Measurements from ENCODE around the gene MTHFD1L.
"Not testable (repeated sequence)": the region's sequence is repeated elsewhere in the genome, so short reads cannot be mapped to it uniquely, and the experiment has no call there.

The MTHFD1L gene

GRCh38 chr6:150865406-150866146 lies at the start of gene MTHFD1L:
Gene MTHFD1L, plus strand, starts transcription at chr6:150865702. Its CDS starts 121 bp downstream, at chr6:150865823.
- DNase-seq, result no peak

GRCh38 chr6:150816554-150816953 lies 48.9 kb upstream of the MTHFD1L start:
- DNase-seq, result not testable (repeated sequence)

- DNase-seq, result no peak
Observed at GRCh38 chr6:150822932-150823331, 42.6 kb upstream of the MTHFD1L start.

GRCh38 chr6:150826788-150827187 lies 38.7 kb upstream of the MTHFD1L start:
- no peak for DNase-seq

DNA sequence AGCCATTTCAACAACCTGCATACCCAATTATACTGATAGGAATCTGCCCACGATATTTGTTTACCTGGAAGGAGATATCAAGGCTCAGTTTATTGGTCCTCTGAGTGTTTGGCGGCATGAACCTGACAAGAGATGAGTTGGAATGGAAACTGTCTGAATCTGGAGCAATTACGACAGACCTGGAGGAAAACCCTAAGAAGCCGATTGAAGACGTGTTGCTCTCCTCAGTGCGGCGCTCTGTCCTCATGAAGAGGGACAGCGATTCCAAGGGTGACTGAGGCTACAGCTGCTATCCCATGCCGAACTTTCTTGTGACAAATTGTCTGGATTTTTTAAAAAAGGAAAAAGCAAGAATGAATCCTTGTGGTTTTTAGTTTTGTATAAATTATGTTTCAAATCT lies 37.4 kb upstream of the MTHFD1L start:
- DNase-seq, result not testable (repeated sequence)

- DNase-seq, result no peak
Observed at GRCh38 chr6:150830439-150831165, 34.9 kb upstream of the MTHFD1L start.

DNA sequence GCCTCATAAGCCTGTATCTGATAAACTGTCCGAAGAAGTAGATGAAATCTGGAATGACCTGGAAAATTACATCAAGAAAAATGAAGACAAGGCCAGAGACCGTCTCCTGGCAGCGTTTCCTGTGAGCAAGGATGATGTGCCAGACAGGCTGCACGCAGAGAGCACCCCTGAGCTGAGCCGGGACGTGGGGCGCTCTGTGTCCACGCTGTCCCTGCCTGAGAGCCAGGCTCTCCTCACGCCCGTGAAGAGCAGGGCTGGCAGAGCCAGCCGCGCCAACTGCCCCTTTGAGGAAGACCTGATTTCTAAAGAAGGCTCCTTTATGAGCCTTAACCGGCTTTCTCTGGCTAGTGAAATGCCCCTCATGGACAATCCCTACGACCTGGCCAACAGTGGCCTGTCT lies 33.9 kb upstream of the MTHFD1L start:
- DNase-seq, result no peak

GRCh38 chr6:150835620-150836019 lies 29.9 kb upstream of the MTHFD1L start:
- DNase-seq, result no peak

DNA sequence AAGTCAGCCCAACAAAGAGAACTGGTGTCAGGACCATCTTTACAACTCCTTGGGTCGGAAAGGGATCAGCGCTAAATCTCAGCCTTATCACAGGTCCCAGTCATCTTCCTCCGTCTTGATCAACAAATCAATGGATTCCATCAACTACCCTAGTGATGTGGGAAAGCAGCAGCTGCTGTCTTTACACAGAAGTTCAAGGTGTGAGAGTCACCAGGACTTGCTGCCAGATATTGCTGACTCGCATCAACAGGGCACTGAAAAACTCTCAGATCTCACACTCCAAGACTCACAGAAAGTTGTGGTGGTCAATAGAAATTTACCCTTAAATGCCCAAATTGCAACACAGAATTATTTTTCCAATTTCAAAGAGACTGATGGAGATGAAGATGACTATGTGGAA lies 25.3 kb upstream of the MTHFD1L start:
- DNase-seq, result no peak

DNA sequence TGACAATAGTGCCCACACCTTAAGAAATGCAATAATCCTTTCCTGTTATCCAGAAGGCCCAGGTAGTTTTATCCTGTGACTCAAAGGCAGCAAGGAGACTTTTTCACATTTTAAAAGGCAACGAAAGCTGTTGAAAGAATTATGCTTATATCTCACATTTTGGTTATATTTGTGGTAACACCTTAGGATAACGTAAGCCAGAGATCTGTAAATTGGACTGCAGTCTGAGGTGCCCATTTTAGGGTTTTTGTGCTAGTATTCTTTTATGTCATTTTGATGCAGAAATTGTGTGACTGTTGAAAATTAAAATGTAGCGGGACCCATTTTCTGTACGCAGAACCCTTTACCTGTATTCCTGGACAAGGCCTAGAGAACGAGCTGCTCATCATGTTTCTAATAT lies 24.3 kb upstream of the MTHFD1L start:
- no peak for DNase-seq

- no peak for DNase-seq
Observed at GRCh38 chr6:150841697-150842096, 23.8 kb upstream of the MTHFD1L start.

DNA sequence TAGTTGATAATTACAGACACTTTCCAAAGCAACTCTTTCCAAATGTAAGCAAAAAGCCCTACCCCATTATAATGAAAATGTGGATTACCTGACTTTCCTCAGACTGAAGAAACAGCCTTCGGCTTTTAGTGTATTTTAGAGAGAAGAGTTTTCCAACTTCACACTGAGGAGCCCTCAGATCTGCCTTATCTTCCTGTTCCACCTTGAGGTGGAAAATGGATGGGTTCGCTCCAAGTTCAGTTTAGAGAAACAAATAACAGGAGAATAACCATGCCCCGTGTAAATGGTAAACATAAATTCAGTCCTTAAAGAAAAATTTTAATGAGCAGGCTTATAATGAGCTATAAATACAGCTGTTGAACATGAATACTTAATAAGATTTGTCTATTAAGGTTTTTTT lies 21.1 kb upstream of the MTHFD1L start:
- DNase-seq, result no peak

DNA sequence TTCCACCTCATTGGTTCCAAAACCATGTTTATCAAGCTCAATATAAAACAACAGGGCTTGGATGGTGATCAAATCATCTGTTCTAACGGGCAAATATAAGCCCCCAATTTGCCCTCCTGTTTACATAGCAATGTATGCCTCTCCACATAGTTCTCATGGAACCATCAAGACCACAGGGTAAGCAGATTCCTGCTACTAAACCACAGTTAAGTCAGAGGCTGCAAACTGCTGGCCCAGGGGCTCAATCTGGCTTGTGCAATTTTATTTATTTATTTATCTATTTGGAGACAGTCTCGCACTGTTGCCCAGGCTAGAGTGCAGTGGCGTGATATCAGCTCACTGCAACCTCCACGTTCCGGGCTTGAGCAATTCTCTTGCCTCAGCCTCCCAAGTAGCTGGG lies 18.9 kb upstream of the MTHFD1L start:
- no peak for DNase-seq

- DNase-seq, result no peak
Observed at GRCh38 chr6:150848400-150848799, 17.1 kb upstream of the MTHFD1L start.

DNA sequence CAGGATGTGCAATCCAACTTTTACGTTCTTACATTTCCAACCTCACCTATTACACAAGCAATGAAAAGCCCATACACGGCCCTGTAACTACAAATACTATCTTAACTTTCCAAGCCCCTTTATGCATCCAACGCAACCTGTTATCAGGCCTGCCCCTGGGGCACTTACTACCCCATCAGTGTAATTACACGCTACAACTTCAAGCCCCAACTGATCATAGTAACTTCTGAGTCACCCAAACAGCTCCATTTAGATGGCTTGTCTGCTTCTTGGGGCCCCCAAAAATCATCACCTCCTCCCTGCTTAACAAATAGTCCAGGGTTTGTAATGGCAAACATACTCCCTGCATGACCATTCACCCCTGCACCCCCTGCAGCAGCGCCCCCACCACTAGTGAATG lies 11.1 kb upstream of the MTHFD1L start:
- DNase-seq, result not testable (repeated sequence)

DNA sequence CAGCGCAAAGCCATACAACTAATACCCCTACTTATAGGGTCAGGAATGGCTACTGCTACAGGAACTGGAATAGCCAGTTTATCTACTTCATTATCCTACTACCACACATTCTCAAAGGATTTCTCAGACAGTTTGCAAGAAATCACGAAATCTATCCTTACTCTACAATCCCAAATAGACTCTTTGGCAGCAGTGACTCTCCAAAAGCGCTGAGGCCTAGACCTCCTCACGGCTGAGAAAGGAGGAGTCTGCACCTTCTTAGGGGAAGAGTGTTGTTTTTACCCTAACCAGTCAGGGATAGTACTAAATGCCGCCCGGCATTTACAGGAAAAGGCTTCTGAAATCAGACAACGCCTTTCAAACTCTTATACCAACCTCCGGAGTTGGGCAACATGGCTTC lies 10.3 kb upstream of the MTHFD1L start:
- not testable (repeated sequence) for DNase-seq

GRCh38 chr6:150857062-150857944 lies 8.2 kb upstream of the MTHFD1L start:
- no peak for DNase-seq

DNA sequence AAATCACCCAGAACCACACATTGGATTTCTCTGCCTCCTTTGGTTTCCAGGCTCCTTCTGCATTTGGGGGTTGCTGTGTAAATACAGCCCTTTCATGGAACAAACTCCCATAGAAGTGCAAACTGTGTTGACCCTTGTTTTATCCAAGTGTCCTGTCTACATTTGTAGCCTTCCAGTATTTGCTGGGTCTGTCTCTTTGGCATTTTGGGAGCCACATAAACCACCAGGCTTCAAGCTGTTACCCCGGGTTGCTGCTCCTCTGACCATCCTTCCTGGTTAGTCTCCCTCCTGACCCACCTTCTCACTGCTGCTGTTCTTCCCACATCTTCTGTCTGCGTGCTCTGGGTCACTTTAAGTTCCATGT lies 7.6 kb upstream of the MTHFD1L start:
- DNase-seq, result no peak

DNA sequence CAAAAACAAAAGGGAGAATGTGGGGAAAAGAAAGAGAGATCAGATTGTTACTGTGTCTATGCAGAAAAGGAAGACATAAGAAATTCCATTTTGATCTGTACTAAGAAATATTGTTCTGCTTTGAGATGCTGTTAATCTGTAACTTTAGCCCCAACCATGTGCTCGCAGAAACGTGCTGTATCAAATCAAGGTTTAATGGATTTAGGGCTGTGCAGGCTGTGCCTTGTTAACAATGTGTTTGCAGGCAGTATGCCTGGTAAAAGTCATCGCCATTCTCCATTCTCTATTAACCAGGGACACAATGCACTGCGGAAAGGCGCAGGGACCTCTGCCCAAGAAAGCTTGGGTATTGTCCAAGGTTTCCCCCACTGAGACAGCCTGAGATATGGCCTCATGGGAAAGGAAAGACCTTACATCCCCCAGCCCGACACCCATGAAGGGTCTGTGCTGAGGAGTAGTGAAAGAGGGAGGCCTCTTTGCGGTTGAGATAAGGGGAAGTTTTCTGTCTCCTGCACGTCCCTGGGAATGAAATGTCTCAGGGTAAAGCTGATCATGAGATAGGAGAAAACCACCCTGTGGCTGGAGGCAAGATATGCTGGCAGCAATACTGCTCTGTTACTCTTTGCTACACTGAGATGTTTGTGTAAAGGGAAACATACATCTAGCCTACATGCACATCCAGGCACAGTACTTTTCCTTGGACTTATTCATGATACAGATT lies 3.9 kb upstream of the MTHFD1L start:
- DNase-seq, result not testable (repeated sequence)

DNA sequence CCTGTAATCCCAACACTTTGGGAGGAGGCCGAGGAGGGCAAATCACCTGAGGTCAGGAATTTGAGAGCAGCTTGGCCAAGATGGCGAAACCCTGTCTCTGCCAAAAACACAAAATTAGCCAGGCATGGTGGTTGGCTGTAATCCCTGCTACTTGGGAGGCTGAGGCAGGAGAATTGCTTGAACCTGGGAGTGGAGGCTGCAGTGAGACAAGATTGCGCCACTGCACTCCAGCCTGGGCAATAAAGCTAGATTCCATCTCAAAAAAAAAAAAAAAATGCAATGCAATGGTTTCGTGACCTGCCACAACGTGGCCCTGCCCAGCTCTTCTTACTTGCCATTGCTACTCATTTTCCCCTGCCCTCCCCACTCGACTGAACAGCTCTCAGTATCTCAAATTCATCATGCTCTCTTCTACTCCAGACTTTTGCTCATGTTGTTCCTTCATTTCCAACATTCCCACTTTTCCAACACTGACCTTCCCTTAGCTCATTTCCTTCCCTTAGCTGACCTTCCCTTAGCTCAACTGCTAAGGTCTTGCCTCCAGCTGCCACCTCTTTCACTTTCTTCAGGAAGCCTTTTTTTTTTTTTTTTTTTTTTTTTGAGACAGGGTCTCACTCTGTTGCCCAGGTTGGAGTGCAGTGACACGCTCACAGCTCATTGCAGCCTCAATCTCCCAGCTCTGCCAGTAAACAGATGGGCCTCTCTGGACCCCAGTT lies 2.1 kb upstream of the MTHFD1L start:
- DNase-seq, result no peak

- no peak for DNase-seq
Observed at GRCh38 chr6:150865043-150865405, 478 bp upstream of the MTHFD1L start.

Data from NCI-H2081 treated with DMSO at 0.1 percent for 48 hours (cell line).